GM12878 (cell line): Measurements from ENCODE around the gene FNDC3A. TPM values are rescaled to one million over a fixed set of nuclear protein-coding genes. Genes with fewer than 3 reads are reported as not detected.

Experiments used
- ATAC-seq: fragments of 200-7000 bp; cut with Tn5 transposase; 3 replicates; pipeline ENCODE4 v1.9.1; 2020; ENCODE audit warnings: mild to moderate bottlenecking, moderate library complexity
- BruUV-seq: library from RNA; stranded (reverse); fragments of 400-500 nt; replicated peaks from 2 replicates; lab custom pipeline; 2021; lab: Mats Ljungman, UMichigan
- CTCF ChIA-PET: fragments of 300-600 bp; sonication (Branson Sonifier 250); formaldehyde crosslinking; extraction: SDS; loops from one replicate; lab custom pipeline; 2021; ENCODE audit warnings: inconsistent platforms; lab: Yijun Ruan, JAX
- POLR2A ChIA-PET: fragments of 350-600 bp; formaldehyde crosslinking; extraction: SDS; loops from one replicate; lab custom pipeline; 2021; ENCODE audit warnings: inconsistent platforms; lab: Charles Lee
- RAD21 ChIA-PET: fragments of 300-600 bp; sonication (Branson Sonifier 250); formaldehyde crosslinking; loops from one replicate; lab custom pipeline; 2023; ENCODE audit warnings: antibody characterized with exemption; ENCODE audit not compliant: unreplicated experiment; lab: Charles Lee
- SMC1A ChIA-PET: fragments of 300-600 bp; sonication (Branson Sonifier 250); formaldehyde crosslinking; loops from one replicate; lab custom pipeline; 2023; ENCODE audit not compliant: unreplicated experiment, uncharacterized antibody; lab: Charles Lee
- DNase-seq: peaks from one replicate; pipeline ENCODE4 v3.0.0-alpha.2; 2011; ENCODE audit warnings: low read depth, low spot score
- FAIRE-seq: peaks from 3 replicates; lab custom pipeline; 2011; peaks lifted over from hg19 to GRCh38; lab: Jason Lieb, UNC
- H2AFZ ChIP-seq: 2 replicates; pipeline ENCODE4 v1.6.0; 2011; ENCODE audit warnings: low read depth, low read length, control low read depth; ENCODE audit not compliant: control insufficient read depth
- H3K27ac ChIP-seq: 2 replicates; pipeline ENCODE4 v1.5.1; 2011; ENCODE audit warnings: control low read depth; ENCODE audit not compliant: control insufficient read depth, insufficient read depth
- H3K27me3 ChIP-seq, 2 experiments: replicated peaks in 1 of 2; 2 replicates each; pipeline versions ENCODE4 v1.6.0 to v1.6.1; 2011; ENCODE audit warnings: low read length in 1 of 2; ENCODE audit not compliant: control insufficient read depth in 2 of 2, insufficient read depth in 2 of 2
- H3K36me3 ChIP-seq, 2 experiments: 2 replicates each; pipeline ENCODE4 v1.5.1; 2011; ENCODE audit warnings: low read length in 1 of 2; ENCODE audit not compliant: control insufficient read depth in 2 of 2, insufficient read depth in 2 of 2
- H3K4me1 ChIP-seq: 2 replicates; pipeline ENCODE4 v1.6.1; 2011; ENCODE audit warnings: mild to moderate bottlenecking, low read length, moderate library complexity, mixed read lengths; ENCODE audit not compliant: control insufficient read depth, insufficient read depth
- H3K4me2 ChIP-seq: 2 replicates; pipeline ENCODE4 v1.6.0; 2011; ENCODE audit warnings: control low read depth; ENCODE audit not compliant: control insufficient read depth, insufficient read depth
- H3K4me3 ChIP-seq: fragments of 200-600 bp; sonication (generic); 2 replicates; pipeline ENCODE4 v1.5.1; 2016
- H3K79me2 ChIP-seq: 2 replicates; pipeline ENCODE4 v1.6.0; 2011; ENCODE audit warnings: low read length; ENCODE audit not compliant: control insufficient read depth, insufficient read depth
- H3K9ac ChIP-seq: 2 replicates; pipeline ENCODE4 v1.8.0; 2011; ENCODE audit warnings: low read length, control low read depth, mixed read lengths; ENCODE audit not compliant: control insufficient read depth, insufficient read depth
- H3K9me3 ChIP-seq: replicated peaks from 3 replicates; pipeline ENCODE4 v1.5.1; 2011; ENCODE audit warnings: mild to moderate bottlenecking, low read length; ENCODE audit not compliant: control insufficient read depth, insufficient read depth
- H4K20me1 ChIP-seq: 2 replicates; pipeline ENCODE4 v1.6.0; 2011; ENCODE audit not compliant: control insufficient read depth, insufficient read depth
- BRCA1 ChIP-seq: IDR thresholded peaks from 2 replicates; pipeline ENCODE4 v1.6.1; 2011; ENCODE audit warnings: low read depth, low read length, improper control_type of control experiment
- CREB1 ChIP-seq: IDR thresholded peaks from 2 replicates; pipeline ENCODE4 v1.6.1; 2012; ENCODE audit warnings: low read depth, mild to moderate bottlenecking, inconsistent platforms
- EGR1 ChIP-seq, 2 experiments: IDR thresholded peaks; 1 replicate in 1 of 2; 2 replicates in 1 of 2; pipeline ENCODE4 v1.6.1; 2011 to 2012; ENCODE audit warnings: low read depth in 2 of 2, low read length in 2 of 2, borderline replicate concordance in 1 of 2, mild to moderate bottlenecking in 1 of 2, moderate library complexity in 1 of 2
- NFIC ChIP-seq: IDR thresholded peaks from 2 replicates; pipeline ENCODE4 v1.6.1; 2012; ENCODE audit warnings: low read depth, mild to moderate bottlenecking, inconsistent platforms, low read length, moderate library complexity
- SUPT20H ChIP-seq: IDR thresholded peaks from 2 replicates; pipeline ENCODE4 v1.6.1; 2011; ENCODE audit warnings: low read depth, mild to moderate bottlenecking, low read length, moderate library complexity, borderline replicate concordance; ENCODE audit not compliant: control insufficient read depth
- WGBS: methylation state at CpG from one replicate; pipeline ENCODE4 v1.1.6; 2016; ENCODE audit warnings: low lambda C conversion rate; ENCODE audit not compliant: insufficient replicate concordance, insufficient coverage; ENCODE audit errors: missing lambda C conversion rate; 5-methylcytosine and 5-hydroxymethylcytosine counted together
- in situ Hi-C: fragments of 300-500 bp; cut with MboI; formaldehyde crosslinking; loops from 9 replicates; pipeline ENCODE4 v1.14.3; 2018; ENCODE audit warnings: mixed read lengths
- intact Hi-C: fragments of 100-400 bp; cut with micrococcal nuclease; formaldehyde crosslinking; loops from one replicate; pipeline ENCODE4 v1.14.2; 2022; ENCODE audit not compliant: unreplicated experiment
- polyA plus RNA-seq, 11 experiments: library from polyadenylated mRNA; depleted of rRNA in 4 of 11; unstranded in 6 of 11; stranded (reverse) in 5 of 11; fragments of >200 nt; fragmentation: Nextera tagmentation in 4 of 11; fragmentation: Illumina TruSeq in 1 of 11; extraction: Ambion mirVana in 4 of 11; extraction: Trizol in 1 of 11; gene quantifications; 1 replicate in 1 of 11; 2 replicates in 10 of 11; pipeline versions ENCODE4 v1.2.1 to v1.2.3, GENCODE V29; 2011 to 2016; ENCODE audit warnings: inconsistent platforms in 2 of 11, missing spikeins in 2 of 11, low read depth in 1 of 11
- total RNA-seq, 4 experiments: library from RNA; depleted of rRNA in 3 of 4; stranded (reverse); fragments of >200 nt in 3 of 4; fragmentation: Illumina TruSeq in 1 of 4; extraction: Trizol in 1 of 4; gene quantifications; 2 replicates each; pipeline versions ENCODE4 v1.2.1 to v1.2.3, GENCODE V29; 2013 to 2021
- TF ChIP-seq, protein P1 (sequence below): fragments of 150-350 bp; IDR thresholded peaks from 2 replicates; pipeline ENCODE4 v1.6.1; 2014; ENCODE audit warnings: mild to moderate bottlenecking, low read depth, low read length
- TF ChIP-seq, protein P2 (sequence below): fragments of 450-650 bp; IDR thresholded peaks from 2 replicates; pipeline ENCODE4 v1.6.1; 2018; ENCODE audit warnings: borderline replicate concordance, mild to moderate bottlenecking; ENCODE audit not compliant: partially characterized antibody
- TF ChIP-seq, protein P3 (sequence below): IDR thresholded peaks from 2 replicates; pipeline ENCODE4 v1.6.1; 2012; ENCODE audit warnings: low read depth, low read length, improper control_type of control experiment

Gene FNDC3A
- total and polyA plus RNA-seq, 10 of the 15 experiments (the other 5 are each of a cell fraction or from before 2014, with no cell fraction given): 6.3 to 46.4 (median 22.8) TPM

DNA sequence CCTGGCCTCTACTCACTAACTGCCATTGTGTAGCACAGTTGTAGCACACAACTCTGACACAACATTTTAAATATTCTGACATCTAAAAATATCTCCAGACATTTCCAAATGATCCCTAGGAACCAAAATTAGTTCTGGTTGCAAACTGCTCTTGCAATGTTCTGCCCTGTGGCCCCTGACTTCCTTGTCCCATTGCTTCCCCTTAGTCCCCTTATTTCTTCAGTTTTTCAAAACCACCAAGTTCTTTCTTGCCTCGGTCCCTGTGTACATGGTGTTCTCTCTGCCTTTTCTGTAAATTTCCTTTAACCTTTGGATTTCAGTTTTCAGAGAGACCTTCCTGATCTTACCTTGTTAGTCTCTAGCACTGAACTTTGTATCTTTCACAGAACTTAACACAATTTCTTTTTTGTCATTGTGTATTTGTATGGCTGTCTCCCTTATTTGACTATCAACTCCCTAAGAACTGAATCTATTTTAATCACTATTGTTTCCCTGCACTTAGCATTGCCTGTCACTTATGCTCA, 156.8 kb downstream of the FNDC3A start:
- RAD21 ChIA-PET: no interaction called here
- FAIRE-seq: no peak
- H3K4me3 ChIP-seq: no peak overlapping the region

GRCh38 chr13:49134305-49134704, 158.6 kb downstream of the FNDC3A start:
- ChIA-PET POLR2A (no interaction called here), SMC1A (interaction anchor here (1.9 kb wide), 1 partner anchor 23 kb away, joined by 4 read pairs; no protein-coding TSS in a partner anchor), RAD21 (no interaction called here), CTCF (no interaction called here)
- Histone ChIP-seq H4K20me1 (no peaks in the 10 kb centered on the region), H3K9ac (no peak overlapping the region), H3K9me3 (no peaks in the 10 kb centered on the region), H3K27ac (no peak overlapping the region), H2AFZ (no peak overlapping the region), H3K36me3 (peaks cover 0 to 29% of the 10 kb centered on the region in 2 experiments; a peak in 3 of 4 replicates), H3K79me2 (no peaks in the 10 kb centered on the region), H3K27me3 (no peaks in the 10 kb centered on the region), H3K4me3 (no peak overlapping the region), H3K4me2 (no peak overlapping the region), H3K4me1 (no peaks in the 10 kb centered on the region)
- ATAC-seq: no peak
- in situ Hi-C loops (no loop called here), intact Hi-C loops (no loop called here)
- no TSS peak for BruUV-seq
- no peak for FAIRE-seq
- WGBS: 96% methylated on average over 3 of the region's 3 CpGs
- DNase-seq: no peak
- TF ChIP-seq, protein P1, sequence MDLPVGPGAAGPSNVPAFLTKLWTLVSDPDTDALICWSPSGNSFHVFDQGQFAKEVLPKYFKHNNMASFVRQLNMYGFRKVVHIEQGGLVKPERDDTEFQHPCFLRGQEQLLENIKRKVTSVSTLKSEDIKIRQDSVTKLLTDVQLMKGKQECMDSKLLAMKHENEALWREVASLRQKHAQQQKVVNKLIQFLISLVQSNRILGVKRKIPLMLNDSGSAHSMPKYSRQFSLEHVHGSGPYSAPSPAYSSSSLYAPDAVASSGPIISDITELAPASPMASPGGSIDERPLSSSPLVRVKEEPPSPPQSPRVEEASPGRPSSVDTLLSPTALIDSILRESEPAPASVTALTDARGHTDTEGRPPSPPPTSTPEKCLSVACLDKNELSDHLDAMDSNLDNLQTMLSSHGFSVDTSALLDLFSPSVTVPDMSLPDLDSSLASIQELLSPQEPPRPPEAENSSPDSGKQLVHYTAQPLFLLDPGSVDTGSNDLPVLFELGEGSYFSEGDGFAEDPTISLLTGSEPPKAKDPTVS: no peak
- TF ChIP-seq, protein P2, sequence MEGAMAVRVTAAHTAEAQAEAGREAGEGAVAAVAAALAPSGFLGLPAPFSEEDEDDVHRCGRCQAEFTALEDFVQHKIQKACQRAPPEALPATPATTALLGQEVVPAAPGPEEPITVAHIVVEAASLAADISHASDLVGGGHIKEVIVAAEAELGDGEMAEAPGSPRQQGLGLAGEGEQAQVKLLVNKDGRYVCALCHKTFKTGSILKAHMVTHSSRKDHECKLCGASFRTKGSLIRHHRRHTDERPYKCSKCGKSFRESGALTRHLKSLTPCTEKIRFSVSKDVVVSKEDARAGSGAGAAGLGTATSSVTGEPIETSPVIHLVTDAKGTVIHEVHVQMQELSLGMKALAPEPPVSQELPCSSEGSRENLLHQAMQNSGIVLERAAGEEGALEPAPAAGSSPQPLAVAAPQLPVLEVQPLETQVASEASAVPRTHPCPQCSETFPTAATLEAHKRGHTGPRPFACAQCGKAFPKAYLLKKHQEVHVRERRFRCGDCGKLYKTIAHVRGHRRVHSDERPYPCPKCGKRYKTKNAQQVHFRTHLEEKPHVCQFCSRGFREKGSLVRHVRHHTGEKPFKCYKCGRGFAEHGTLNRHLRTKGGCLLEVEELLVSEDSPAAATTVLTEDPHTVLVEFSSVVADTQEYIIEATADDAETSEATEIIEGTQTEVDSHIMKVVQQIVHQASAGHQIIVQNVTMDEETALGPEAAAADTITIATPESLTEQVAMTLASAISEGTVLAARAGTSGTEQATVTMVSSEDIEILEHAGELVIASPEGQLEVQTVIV: no peak
- no peak for TF ChIP-seq CREB1
- TF ChIP-seq EGR1 (IDR thresholded peaks at IDR 0.05; ENCODE audit: borderline replicate concordance in 1 of 2, low read depth in 2 of 2, low read length in 2 of 2): no peak
- TF ChIP-seq BRCA1: no peak
- TF ChIP-seq, protein P3, sequence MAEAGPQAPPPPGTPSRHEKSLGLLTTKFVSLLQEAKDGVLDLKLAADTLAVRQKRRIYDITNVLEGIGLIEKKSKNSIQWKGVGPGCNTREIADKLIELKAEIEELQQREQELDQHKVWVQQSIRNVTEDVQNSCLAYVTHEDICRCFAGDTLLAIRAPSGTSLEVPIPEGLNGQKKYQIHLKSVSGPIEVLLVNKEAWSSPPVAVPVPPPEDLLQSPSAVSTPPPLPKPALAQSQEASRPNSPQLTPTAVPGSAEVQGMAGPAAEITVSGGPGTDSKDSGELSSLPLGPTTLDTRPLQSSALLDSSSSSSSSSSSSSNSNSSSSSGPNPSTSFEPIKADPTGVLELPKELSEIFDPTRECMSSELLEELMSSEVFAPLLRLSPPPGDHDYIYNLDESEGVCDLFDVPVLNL: no peak
- no peak for TF ChIP-seq SUPT20H
- no peak for TF ChIP-seq NFIC

More for the DNA sequence above, 156.8 kb downstream of the FNDC3A start:
- in situ Hi-C loops (no loop called here), intact Hi-C loops (no loop called here)
- H3K27ac ChIP-seq: no peak overlapping the region
- BruUV-seq: no TSS peak
- H3K4me2 ChIP-seq: no peak overlapping the region
- H3K36me3 ChIP-seq: peaks cover 0 to 22% of the 10 kb centered on the region in 2 experiments; a peak in 3 of 4 replicates
- H3K27me3 ChIP-seq: no peaks in the 10 kb centered on the region
- CTCF ChIA-PET: interaction anchor here (1.0 kb wide), 1 partner anchor 19 kb away, joined by 3 read pairs; no protein-coding TSS in a partner anchor
- no peaks in the 10 kb centered on the region for H4K20me1 ChIP-seq
- H3K4me1 ChIP-seq: no peaks in the 10 kb centered on the region
- POLR2A ChIA-PET: no interaction called here
- no peak for TF ChIP-seq EGR1 (IDR thresholded peaks at IDR 0.05; ENCODE audit: borderline replicate concordance in 1 of 2, low read depth in 2 of 2, low read length in 2 of 2)
- no peak for ATAC-seq
- no peaks in the 10 kb centered on the region for H3K79me2 ChIP-seq
- no peak overlapping the region for H2AFZ ChIP-seq
- no peak overlapping the region for H3K9ac ChIP-seq
- no peak for DNase-seq
- no peaks in the 10 kb centered on the region for H3K9me3 ChIP-seq
- SMC1A ChIA-PET: interaction anchor here (1.9 kb wide), 1 partner anchor 21 kb away, joined by 4 read pairs; no protein-coding TSS in a partner anchor
- 93% methylated on average over 1 of the region's 1 CpG for WGBS
